Measurements from ENCODE around the gene PBRM1. TPM values are rescaled to one million over a fixed set of nuclear protein-coding genes. Genes with fewer than 3 reads are reported as not detected.

PBRM1 gene
- total and polyA plus RNA-seq, 8 donors = 6.0 to 130 (median 64.9) TPM

DNA sequence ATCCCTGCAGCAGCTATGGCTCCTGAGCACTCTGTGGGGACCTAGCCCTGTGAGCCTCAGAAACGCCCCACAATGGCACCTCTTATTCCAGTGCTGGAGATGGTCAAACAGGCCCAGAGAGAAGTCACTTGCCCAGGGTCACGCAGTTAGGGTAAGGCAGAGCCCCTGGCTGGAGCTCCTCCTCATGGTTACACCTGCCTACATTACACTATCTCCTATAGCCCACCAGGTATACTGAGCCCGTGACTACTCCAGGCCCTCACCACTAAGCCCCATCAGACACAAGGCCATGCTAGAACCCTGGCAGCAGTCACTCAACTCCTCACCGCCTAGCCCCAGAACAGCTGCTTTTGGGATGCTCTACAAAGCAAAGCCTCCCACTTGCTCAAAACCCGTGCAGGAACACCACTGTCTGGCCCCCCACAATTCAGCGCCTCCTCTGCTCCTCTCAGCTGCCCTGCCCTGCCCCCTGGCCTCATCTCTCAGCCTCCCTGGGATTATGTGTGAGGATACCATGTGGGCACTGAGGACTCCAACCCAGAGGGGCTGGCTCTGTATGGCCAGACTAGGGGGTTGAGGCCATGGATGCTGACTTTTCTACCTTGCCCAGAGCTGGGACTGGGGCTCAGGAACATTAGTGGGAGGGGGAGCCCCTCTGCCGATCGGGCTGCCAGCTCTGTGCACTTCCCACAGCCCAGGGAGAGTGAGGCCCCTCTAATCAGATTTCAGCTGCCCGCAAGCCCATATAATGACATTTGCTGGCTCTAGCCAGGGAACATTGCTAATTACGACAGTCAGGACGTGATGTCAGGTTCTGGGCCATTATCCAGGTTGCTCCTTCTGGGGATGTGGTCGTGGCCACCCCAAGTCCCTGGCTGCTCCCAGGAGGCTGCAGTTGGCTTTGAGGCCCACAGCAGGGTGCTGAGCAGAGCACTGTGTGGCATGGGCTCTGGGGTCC, 156.1 kb downstream of the PBRM1 start:
- peaks cover 20 to 56% (median 37%) of the 10 kb centered on the region in 4 donors for H3K4me1 ChIP-seq
- peak; percentile 23 to 67 for DNase-seq
- H3K4me3 ChIP-seq = no peak overlapping the region
- peak overlapping the region in 2 of 5 donors; percentile 1 to 25 for H3K27ac ChIP-seq
- H3K27me3 ChIP-seq = peaks cover 0 to 13% (median 0%) of the 10 kb centered on the region in 3 donors
- intact Hi-C loops (cut with DNase I; ENCODE audit: low total_unique reads) = no loop called here
- no peaks in the 10 kb centered on the region for H3K9me3 ChIP-seq
- no peak for TF ChIP-seq EP300 (IDR thresholded peaks at IDR 0.05)
- TF ChIP-seq, protein P1, sequence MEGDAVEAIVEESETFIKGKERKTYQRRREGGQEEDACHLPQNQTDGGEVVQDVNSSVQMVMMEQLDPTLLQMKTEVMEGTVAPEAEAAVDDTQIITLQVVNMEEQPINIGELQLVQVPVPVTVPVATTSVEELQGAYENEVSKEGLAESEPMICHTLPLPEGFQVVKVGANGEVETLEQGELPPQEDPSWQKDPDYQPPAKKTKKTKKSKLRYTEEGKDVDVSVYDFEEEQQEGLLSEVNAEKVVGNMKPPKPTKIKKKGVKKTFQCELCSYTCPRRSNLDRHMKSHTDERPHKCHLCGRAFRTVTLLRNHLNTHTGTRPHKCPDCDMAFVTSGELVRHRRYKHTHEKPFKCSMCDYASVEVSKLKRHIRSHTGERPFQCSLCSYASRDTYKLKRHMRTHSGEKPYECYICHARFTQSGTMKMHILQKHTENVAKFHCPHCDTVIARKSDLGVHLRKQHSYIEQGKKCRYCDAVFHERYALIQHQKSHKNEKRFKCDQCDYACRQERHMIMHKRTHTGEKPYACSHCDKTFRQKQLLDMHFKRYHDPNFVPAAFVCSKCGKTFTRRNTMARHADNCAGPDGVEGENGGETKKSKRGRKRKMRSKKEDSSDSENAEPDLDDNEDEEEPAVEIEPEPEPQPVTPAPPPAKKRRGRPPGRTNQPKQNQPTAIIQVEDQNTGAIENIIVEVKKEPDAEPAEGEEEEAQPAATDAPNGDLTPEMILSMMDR (IDR thresholded peaks at IDR 0.05) = no peak
- TF ChIP-seq POLR2A (IDR thresholded peaks at IDR 0.05) = no peak
- no peak for TF ChIP-seq POLR2AphosphoS5 (IDR thresholded peaks at IDR 0.05)
- H3K36me3 ChIP-seq = peaks cover 0 to 36% (median 29%) of the 10 kb centered on the region in 4 donors
- 74 to 84% (median 77%) methylated on average over 11 to 12 of the region's 12 CpGs for WGBS, 5 donors

DNA sequence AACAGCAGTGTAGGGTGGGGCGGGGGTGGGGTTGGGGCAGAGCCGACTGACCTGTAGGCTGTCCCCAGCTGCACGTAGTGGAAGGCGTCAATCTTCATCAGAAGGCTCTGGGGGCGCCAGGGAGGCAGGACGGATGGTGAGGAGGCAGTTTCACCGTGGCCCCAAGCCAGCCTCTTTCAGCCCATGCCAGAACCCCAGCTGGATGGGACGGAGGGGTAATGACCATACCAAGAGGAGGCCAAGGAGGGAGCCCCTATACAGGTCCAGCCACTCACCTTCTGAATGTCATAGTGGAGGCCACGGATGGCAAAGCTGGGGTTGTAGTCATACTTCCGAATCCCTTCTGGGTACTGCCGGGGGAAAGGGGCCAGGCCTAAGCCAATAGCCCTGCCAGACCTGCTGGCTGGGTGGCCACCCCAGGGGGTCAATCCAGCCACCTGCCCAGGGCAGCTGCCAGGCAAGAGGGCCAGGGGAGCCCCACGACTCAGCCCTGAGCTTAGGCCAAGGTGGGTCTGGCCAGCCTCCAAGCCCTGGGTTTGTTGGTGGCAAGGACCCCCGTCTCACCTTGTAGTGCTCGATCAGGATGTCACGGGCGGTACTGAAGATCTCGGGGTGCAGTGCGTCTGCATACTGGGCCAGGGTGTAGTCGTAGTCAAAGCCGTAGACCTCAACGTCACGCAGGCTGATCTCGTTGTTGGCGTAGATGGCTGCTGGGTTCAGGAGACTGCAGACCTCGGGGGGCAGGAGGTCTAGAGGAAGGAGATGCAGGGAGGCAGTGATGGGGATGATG, 156.9 kb downstream of the PBRM1 start:
- TF ChIP-seq EP300 (IDR thresholded peaks at IDR 0.05) = no peak
- no peak for TF ChIP-seq POLR2AphosphoS5 (IDR thresholded peaks at IDR 0.05)
- TF ChIP-seq, protein P1 (IDR thresholded peaks at IDR 0.05) = no peak
- TF ChIP-seq POLR2A (IDR thresholded peaks at IDR 0.05) = no peak
- H3K36me3 ChIP-seq = peaks cover 0 to 45% (median 38%) of the 10 kb centered on the region in 4 donors
- H3K9me3 ChIP-seq = no peaks in the 10 kb centered on the region
- H3K27ac ChIP-seq = no peak overlapping the region
- DNase-seq = peak in 1 of 2 donors; percentile 7
- intact Hi-C loops (cut with DNase I; ENCODE audit: low total_unique reads) = no loop called here
- H3K4me1 ChIP-seq = peaks cover 14 to 53% (median 32%) of the 10 kb centered on the region in 4 donors
- WGBS, 5 donors = 89 to 93% (median 92%) methylated on average over 20 to 25 of the region's 25 CpGs
- H3K4me3 ChIP-seq = no peak overlapping the region
- H3K27me3 ChIP-seq = peaks cover 0 to 7% (median 0%) of the 10 kb centered on the region in 3 donors

DNA sequence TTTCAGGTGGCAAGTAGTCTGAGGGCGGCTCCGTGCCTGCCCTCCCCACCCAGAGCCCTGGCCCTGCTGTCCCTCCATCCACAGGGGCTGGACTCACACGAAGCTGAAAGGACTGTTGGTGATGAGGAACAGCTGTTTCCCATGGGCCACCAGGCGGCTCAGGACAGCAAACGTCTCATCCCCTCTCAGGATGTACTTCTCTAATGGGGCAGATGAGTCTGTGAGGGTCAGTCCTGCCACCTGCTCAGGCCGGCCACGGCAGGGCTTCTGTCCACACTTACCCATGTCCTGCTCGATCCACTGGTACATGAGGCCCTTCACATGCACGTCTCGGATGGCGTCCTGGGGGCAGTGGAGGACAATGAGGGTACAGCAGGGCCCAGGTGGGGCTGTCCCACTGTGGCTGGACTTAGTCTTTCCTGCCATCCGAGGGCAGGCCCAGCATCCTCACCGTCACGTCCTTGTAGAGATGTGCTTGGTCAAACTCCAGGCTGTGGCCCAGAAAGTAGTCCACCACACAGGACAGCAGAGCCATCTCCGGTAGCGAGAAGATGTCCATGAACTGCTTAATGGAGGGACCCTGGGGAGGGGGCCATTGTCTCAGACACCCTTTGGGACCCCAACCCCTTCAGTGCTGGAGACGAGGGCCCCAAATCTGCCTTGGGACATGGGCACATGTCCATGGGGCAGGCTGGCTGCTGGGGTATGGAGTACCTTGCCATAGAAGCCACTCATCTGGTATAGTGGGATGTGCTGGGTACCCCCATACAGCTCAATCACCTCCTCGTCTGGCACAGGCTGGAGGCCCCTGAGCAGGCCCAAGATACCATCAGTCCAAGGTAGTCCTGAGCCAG, 157.8 kb downstream of the PBRM1 start:
- 86 to 91% (median 89%) methylated on average over 14 to 18 of the region's 18 CpGs for WGBS, 5 donors
- peaks cover 10 to 49% (median 29%) of the 10 kb centered on the region in 4 donors for H3K4me1 ChIP-seq
- H3K9me3 ChIP-seq = no peaks in the 10 kb centered on the region
- H3K36me3 ChIP-seq = peaks cover 0 to 53% (median 46%) of the 10 kb centered on the region in 4 donors
- TF ChIP-seq POLR2A (IDR thresholded peaks at IDR 0.05) (no peak), EP300 (IDR thresholded peaks at IDR 0.05) (no peak), POLR2AphosphoS5 (IDR thresholded peaks at IDR 0.05) (no peak)
- TF ChIP-seq, protein P1 (IDR thresholded peaks at IDR 0.05) = no peak
- intact Hi-C loops (cut with DNase I; ENCODE audit: low total_unique reads) = no loop called here
- no peak overlapping the region for H3K27ac ChIP-seq
- no peak for DNase-seq
- H3K27me3 ChIP-seq = peaks cover 0 to 3% (median 0%) of the 10 kb centered on the region in 3 donors
- H3K4me3 ChIP-seq = no peak overlapping the region

All from stomach (tissue), 9 donors.